ENCODE measurements around the gene STRA8.

STRA8 gene

GRCh38 chr7:135274495-135275268 is 41.0 kb downstream of the STRA8 start:
- DNase-seq (ENCODE audit: low read depth) = peak; percentile 85
- TF ChIP-seq MAX (IDR thresholded peaks at IDR 0.05; ENCODE audit: low read depth, low read length) (peak; percentile 80), POLR2A (IDR thresholded peaks at IDR 0.05; ENCODE audit: extremely low read depth, insufficient read length) (no peak), CTCF (IDR thresholded peaks at IDR 0.05; ENCODE audit: low read depth, low read length) (peak; percentile 91), MYC (IDR thresholded peaks at IDR 0.05; ENCODE audit: low read depth, low read length) (peak; percentile 58)
- no peak overlapping the region for H3K4me3 ChIP-seq (ENCODE audit: low read depth, low read length)

- no peak for DNase-seq (ENCODE audit: low read depth)
- no peak overlapping the region for H3K4me3 ChIP-seq (ENCODE audit: low read depth, low read length)
- no peak for TF ChIP-seq CTCF (IDR thresholded peaks at IDR 0.05; ENCODE audit: low read depth, low read length)
- no peak for TF ChIP-seq MAX (IDR thresholded peaks at IDR 0.05; ENCODE audit: low read depth, low read length)
- no peak for TF ChIP-seq POLR2A (IDR thresholded peaks at IDR 0.05; ENCODE audit: extremely low read depth, insufficient read length)
These were observed 42.4 kb downstream of the STRA8 start for GRCh38 chr7:135275971-135276580.

GRCh38 chr7:135277161-135277560 is 43.5 kb downstream of the STRA8 start:
- TF ChIP-seq MAX (IDR thresholded peaks at IDR 0.05; ENCODE audit: low read depth, low read length) = no peak
- TF ChIP-seq MYC (IDR thresholded peaks at IDR 0.05; ENCODE audit: low read depth, low read length) = no peak
- no peak for TF ChIP-seq POLR2A (IDR thresholded peaks at IDR 0.05; ENCODE audit: extremely low read depth, insufficient read length)
- no peak for TF ChIP-seq CTCF (IDR thresholded peaks at IDR 0.05; ENCODE audit: low read depth, low read length)
- DNase-seq (ENCODE audit: low read depth) = no peak
- no peak overlapping the region for H3K4me3 ChIP-seq (ENCODE audit: low read depth, low read length)

- no peak overlapping the region for H3K4me3 ChIP-seq (ENCODE audit: low read depth, low read length)
- DNase-seq (ENCODE audit: low read depth) = peak; percentile 91
- no peak for TF ChIP-seq POLR2A (IDR thresholded peaks at IDR 0.05; ENCODE audit: extremely low read depth, insufficient read length)
- TF ChIP-seq CTCF (IDR thresholded peaks at IDR 0.05; ENCODE audit: low read depth, low read length) = peak; percentile 99
- TF ChIP-seq MAX (IDR thresholded peaks at IDR 0.05; ENCODE audit: low read depth, low read length) = peak; percentile 61; the same call in 1 of the 2 replicates
- TF ChIP-seq MYC (IDR thresholded peaks at IDR 0.05; ENCODE audit: low read depth, low read length) = peak; percentile 61
These were observed 47.8 kb downstream of the STRA8 start for GRCh38 chr7:135281363-135281949.

- H3K4me3 ChIP-seq (ENCODE audit: low read depth, low read length) = no peak overlapping the region
- DNase-seq (ENCODE audit: low read depth) = no peak
- TF ChIP-seq POLR2A (IDR thresholded peaks at IDR 0.05; ENCODE audit: extremely low read depth, insufficient read length) = no peak
These were observed 49.1 kb downstream of the STRA8 start for GRCh38 chr7:135282561-135283254.
